Uterus (tissue), 4 donors: ENCODE data around the gene NECAB2. TPM values are rescaled to one million over a fixed set of nuclear protein-coding genes. Genes with fewer than 3 reads are reported as not detected.

ENCODE experiments used
- DNase-seq, 2 donors: peaks; one replicate each; pipeline ENCODE4 v3.0.0-alpha.2; 2019 to 2020
- H3K27ac ChIP-seq, 2 donors: fragments of 200-600 bp; sonication (generic); 1 replicate in 1 of 2; 2 replicates in 1 of 2; pipeline ENCODE4 v1.5.1; 2016 to 2018
- H3K27me3 ChIP-seq, 2 donors: fragments of 200-600 bp; sonication (generic); one replicate each; pipeline ENCODE4 v1.5.1; 2018 to 2019; ENCODE audit warnings: control low read depth in 1 of 2
- H3K36me3 ChIP-seq, 2 donors: fragments of 200-600 bp; sonication (generic); one replicate each; pipeline ENCODE4 v1.5.1; 2019; ENCODE audit warnings: control low read depth in 1 of 2
- H3K4me1 ChIP-seq, 2 donors: fragments of 200-600 bp; sonication (generic); one replicate each; pipeline ENCODE4 v1.5.1; 2018 to 2019; ENCODE audit warnings: control low read depth in 1 of 2
- H3K4me3 ChIP-seq, 2 donors: fragments of 200-600 bp; sonication (generic); 1 replicate in 1 of 2; 2 replicates in 1 of 2; pipeline ENCODE4 v1.5.1; 2018 to 2019; ENCODE audit warnings: mild to moderate bottlenecking in 1 of 2
- H3K9me3 ChIP-seq, 2 donors: fragments of 200-600 bp; sonication (generic); one replicate each; pipeline ENCODE4 v1.5.1; 2019; ENCODE audit warnings: control low read depth in 1 of 2
- CTCF ChIP-seq, 4 experiments: fragments of 200-600 bp in 2 of 4; fragments of 450-650 bp in 2 of 4; sonication (generic) in 2 of 4; IDR thresholded peaks; one replicate each; pipeline ENCODE4 v1.5.1; 2016 to 2019; ENCODE audit warnings: antibody characterized with exemption in 4 of 4, mild to moderate bottlenecking in 2 of 4, moderate library complexity in 1 of 4
- POLR2A ChIP-seq, 2 donors: fragments of 450-650 bp; IDR thresholded peaks; one replicate each; pipeline ENCODE4 v1.6.1; 2016; ENCODE audit warnings: antibody characterized with exemption in 2 of 2, mild to moderate bottlenecking in 1 of 2, moderate library complexity in 1 of 2
- intact Hi-C: fragments of 100-400 bp; cut with DNase I; formaldehyde crosslinking; loops from one replicate; pipeline ENCODE4 v1.15.1; 2023; ENCODE audit warnings: low total_unique reads
- total RNA-seq, 4 donors: library from RNA; depleted of rRNA in 3 of 4; stranded (reverse); fragments of >200 nt in 3 of 4; gene quantifications; one replicate each; pipeline versions ENCODE4 v1.1.0 to v1.2.4, GENCODE V29; 2014 to 2023
- donor health status: DM: yes; HTN: yes; CAD: no.

Gene NECAB2
- total RNA-seq, 4 donors from 2014 or later, result 1.1 to 1.4 TPM; not detected in 2

- Histone ChIP-seq H3K4me3 (no peak overlapping the region), H3K36me3 (no peaks in the 10 kb centered on the region), H3K27me3 (no peaks in the 10 kb centered on the region), H3K4me1 (no peaks in the 10 kb centered on the region), H3K9me3 (no peaks in the 10 kb centered on the region), H3K27ac (no peak overlapping the region)
- intact Hi-C loops, result no loop called here
- no peak for TF ChIP-seq POLR2A (IDR thresholded peaks at IDR 0.05)
- no peak for TF ChIP-seq CTCF (IDR thresholded peaks at IDR 0.05)
- DNase-seq, result no peak
These were observed 65.5 kb downstream of the NECAB2 start for GRCh38 chr16:84033251-84034195.

DNA sequence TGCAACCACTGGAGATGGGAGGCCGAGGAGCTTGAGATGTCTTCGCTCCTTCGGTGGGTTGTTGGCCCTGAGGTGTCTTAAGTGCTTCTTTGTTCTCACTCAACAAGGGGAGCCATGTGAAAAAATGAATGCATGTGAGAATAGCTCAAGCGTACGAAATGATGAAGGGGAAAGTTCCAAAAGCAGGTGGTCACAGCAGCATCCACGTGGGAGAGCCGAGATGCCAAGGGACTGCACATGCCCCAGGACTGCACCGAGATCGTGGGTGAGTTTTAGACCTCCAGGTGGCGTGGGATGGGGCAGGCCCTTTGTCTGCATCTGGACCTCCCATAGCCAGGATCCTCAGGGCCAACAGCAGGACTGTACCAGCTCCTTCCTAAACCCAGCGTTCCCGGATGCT, 66.5 kb downstream of the NECAB2 start:
- Histone ChIP-seq H3K36me3 (no peaks in the 10 kb centered on the region), H3K27me3 (no peaks in the 10 kb centered on the region), H3K27ac (no peak overlapping the region), H3K4me1 (no peaks in the 10 kb centered on the region), H3K9me3 (no peaks in the 10 kb centered on the region), H3K4me3 (no peak overlapping the region)
- no peak for TF ChIP-seq CTCF (IDR thresholded peaks at IDR 0.05)
- no peak for TF ChIP-seq POLR2A (IDR thresholded peaks at IDR 0.05)
- intact Hi-C loops, result no loop called here
- no peak for DNase-seq

GRCh38 chr16:84036131-84036530, 68.1 kb downstream of the NECAB2 start:
- no peak overlapping the region for H3K4me3 ChIP-seq
- DNase-seq, result no peak
- H3K36me3 ChIP-seq, result no peaks in the 10 kb centered on the region
- no peak for TF ChIP-seq POLR2A (IDR thresholded peaks at IDR 0.05)
- TF ChIP-seq CTCF (IDR thresholded peaks at IDR 0.05), result no peak
- intact Hi-C loops, result no loop called here
- no peaks in the 10 kb centered on the region for H3K27me3 ChIP-seq
- no peak overlapping the region for H3K27ac ChIP-seq
- no peaks in the 10 kb centered on the region for H3K4me1 ChIP-seq
- no peaks in the 10 kb centered on the region for H3K9me3 ChIP-seq

GRCh38 chr16:84036982-84037425, 69.0 kb downstream of the NECAB2 start:
- no peaks in the 10 kb centered on the region for H3K9me3 ChIP-seq
- H3K4me1 ChIP-seq, result no peaks in the 10 kb centered on the region
- TF ChIP-seq POLR2A (IDR thresholded peaks at IDR 0.05) (no peak), CTCF (IDR thresholded peaks at IDR 0.05) (no peak)
- DNase-seq, result no peak
- intact Hi-C loops, result no loop called here
- H3K27ac ChIP-seq, result no peak overlapping the region
- no peaks in the 10 kb centered on the region for H3K36me3 ChIP-seq
- no peak overlapping the region for H3K4me3 ChIP-seq
- no peaks in the 10 kb centered on the region for H3K27me3 ChIP-seq

DNA sequence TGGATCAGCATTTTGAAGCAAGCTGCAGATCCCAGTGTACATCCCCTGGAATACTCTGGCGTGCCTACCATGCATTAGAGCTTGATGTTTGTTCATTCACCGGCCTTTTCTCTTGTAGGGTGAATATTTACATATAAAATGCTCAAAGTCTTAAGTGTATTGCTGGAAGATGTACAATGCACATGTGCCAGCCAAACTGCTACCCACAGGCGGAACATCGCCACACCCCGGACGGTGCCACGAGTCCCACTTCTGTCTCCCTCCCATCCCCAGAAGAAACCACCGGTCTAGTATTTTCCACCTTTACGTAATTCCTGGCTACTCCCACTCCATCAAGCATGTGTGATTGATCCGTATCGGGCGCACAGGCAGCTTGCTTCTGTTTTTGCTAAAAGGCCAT, 70.4 kb downstream of the NECAB2 start:
- Histone ChIP-seq H3K36me3 (no peaks in the 10 kb centered on the region), H3K4me3 (no peak overlapping the region), H3K9me3 (no peaks in the 10 kb centered on the region), H3K27me3 (no peaks in the 10 kb centered on the region), H3K27ac (no peak overlapping the region), H3K4me1 (no peaks in the 10 kb centered on the region)
- DNase-seq, result no peak
- intact Hi-C loops, result no loop called here
- no peak for TF ChIP-seq CTCF (IDR thresholded peaks at IDR 0.05)
- no peak for TF ChIP-seq POLR2A (IDR thresholded peaks at IDR 0.05)
